ENCODE data around the gene FOXI2.

Gene FOXI2

GRCh38 chr10:127787873-127788272, 50.9 kb downstream of the FOXI2 start:
- H3K4me3 ChIP-seq (ENCODE audit: low read length): no peak overlapping the region
- peaks cover 5% of the 10 kb centered on the region; the same call in 1 of the 2 replicates for H3K27me3 ChIP-seq (ENCODE audit: control insufficient read depth, low read length)
- no peaks in the 10 kb centered on the region for H3K9me2 ChIP-seq (replicated peaks; ENCODE audit: control insufficient read depth, low read length)
- no peaks in the 10 kb centered on the region for H3K36me3 ChIP-seq (ENCODE audit: control insufficient read depth, low read length)
- H3K9me3 ChIP-seq (ENCODE audit: control insufficient read depth, insufficient read depth, low read length): no peaks in the 10 kb centered on the region
- no peaks in the 10 kb centered on the region for H3K4me1 ChIP-seq (ENCODE audit: control insufficient read depth, low read length)
- H3K4me2 ChIP-seq (ENCODE audit: low read length): no peak overlapping the region
- no peaks in the 10 kb centered on the region for H4K20me1 ChIP-seq (ENCODE audit: control insufficient read depth, insufficient read depth, low read depth, low read length)
- H3K27ac ChIP-seq (ENCODE audit: low read depth, low read length): no peak overlapping the region
- H3F3A ChIP-seq (ENCODE audit: control insufficient read depth, insufficient read depth): no peaks in the 10 kb centered on the region
- H3K79me2 ChIP-seq (ENCODE audit: control insufficient read depth, low read length): no peaks in the 10 kb centered on the region
- no peak for TF ChIP-seq CTCF (IDR thresholded peaks at IDR 0.05; ENCODE audit: low read depth, low read length, poor library complexity, severe bottlenecking)
- no peak for TF ChIP-seq EZH2phosphoT487 (IDR thresholded peaks at IDR 0.05; ENCODE audit: borderline replicate concordance, low read length)

DNA sequence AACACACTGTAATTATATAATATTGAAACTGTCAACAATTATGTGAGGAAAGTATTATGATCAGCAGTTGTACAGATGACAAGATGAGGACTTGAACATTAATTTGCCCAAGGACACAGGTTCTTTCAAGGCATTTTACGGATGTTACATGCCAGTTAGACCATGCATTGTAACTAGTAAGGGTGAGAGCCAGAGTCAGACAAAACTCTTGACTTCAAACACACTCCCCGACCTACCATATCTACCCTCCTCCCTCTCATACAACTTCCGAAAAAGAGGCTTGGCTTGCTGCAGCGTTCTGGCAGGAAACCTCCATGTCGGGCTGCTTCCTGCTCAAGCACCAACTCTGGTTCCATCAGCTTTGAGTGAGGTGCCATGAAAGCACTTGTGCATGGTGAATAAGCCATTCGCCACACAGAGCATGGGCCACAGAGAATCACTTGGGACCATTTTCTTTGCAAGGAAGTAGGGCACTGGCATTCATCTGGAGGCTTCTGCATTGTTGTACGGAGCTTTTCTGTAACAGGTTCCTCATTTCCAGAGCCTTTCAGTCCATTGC, 53.2 kb downstream of the FOXI2 start:
- H3F3A ChIP-seq (ENCODE audit: control insufficient read depth, insufficient read depth): no peaks in the 10 kb centered on the region
- no peaks in the 10 kb centered on the region for H3K9me2 ChIP-seq (replicated peaks; ENCODE audit: control insufficient read depth, low read length)
- H3K4me1 ChIP-seq (ENCODE audit: control insufficient read depth, low read length): no peaks in the 10 kb centered on the region
- H3K27ac ChIP-seq (ENCODE audit: low read depth, low read length): no peak overlapping the region
- no peaks in the 10 kb centered on the region for H3K36me3 ChIP-seq (ENCODE audit: control insufficient read depth, low read length)
- no peaks in the 10 kb centered on the region for H3K9me3 ChIP-seq (ENCODE audit: control insufficient read depth, insufficient read depth, low read length)
- no peak for TF ChIP-seq EZH2phosphoT487 (IDR thresholded peaks at IDR 0.05; ENCODE audit: borderline replicate concordance, low read length)
- no peak for TF ChIP-seq CTCF (IDR thresholded peaks at IDR 0.05; ENCODE audit: low read depth, low read length, poor library complexity, severe bottlenecking)
- no peak overlapping the region for H3K4me3 ChIP-seq (ENCODE audit: low read length)
- H3K27me3 ChIP-seq (ENCODE audit: control insufficient read depth, low read length): peaks cover 5% of the 10 kb centered on the region; the same call in 1 of the 2 replicates
- no peaks in the 10 kb centered on the region for H4K20me1 ChIP-seq (ENCODE audit: control insufficient read depth, insufficient read depth, low read depth, low read length)
- H3K4me2 ChIP-seq (ENCODE audit: low read length): no peak overlapping the region
- no peaks in the 10 kb centered on the region for H3K79me2 ChIP-seq (ENCODE audit: control insufficient read depth, low read length)
